ACC112 (cell line): Measurements from ENCODE around the gene CHRD.

Source experiments
- H2AFZ ChIP-seq: fragments of 200-600 bp; sonication (generic); one replicate; pipeline ENCODE4 v1.6.0; 2017; ENCODE audit warnings: antibody characterized with exemption, low read length; ENCODE audit not compliant: unreplicated experiment
- H3K27ac ChIP-seq: fragments of 200-600 bp; sonication (generic); 2 replicates; pipeline ENCODE4 v1.5.1; 2014; ENCODE audit warnings: low read depth, mild to moderate bottlenecking, antibody characterized with exemption, low read length, moderate library complexity
- H3K27me3 ChIP-seq: fragments of 200-600 bp; sonication (generic); 2 replicates; pipeline ENCODE4 v1.6.1; 2014; ENCODE audit warnings: mild to moderate bottlenecking, antibody characterized with exemption, low read length, moderate library complexity, mixed read lengths; ENCODE audit not compliant: insufficient read depth
- H3K36me3 ChIP-seq: fragments of 200-600 bp; sonication (generic); 2 replicates; pipeline ENCODE4 v1.6.1; 2016; ENCODE audit warnings: mild to moderate bottlenecking, antibody characterized with exemption, low read length, moderate library complexity, mixed read lengths; ENCODE audit not compliant: insufficient read depth
- H3K4me1 ChIP-seq: fragments of 200-600 bp; sonication (generic); one replicate; pipeline ENCODE4 v1.6.1; 2016; ENCODE audit warnings: low read length, mixed read lengths; ENCODE audit not compliant: insufficient read depth, unreplicated experiment, control insufficient read depth
- H3K4me3 ChIP-seq: fragments of 200-600 bp; sonication (generic); 2 replicates; pipeline ENCODE4 v1.5.1; 2014; ENCODE audit warnings: mild to moderate bottlenecking, low read depth, low read length
- H3K79me2 ChIP-seq: fragments of 200-600 bp; sonication (generic); one replicate; pipeline ENCODE4 v1.6.0; 2016; ENCODE audit warnings: low read length; ENCODE audit not compliant: control insufficient read depth, unreplicated experiment, insufficient read depth

Gene CHRD

GRCh38 chr3:184375747-184376461 is 4.0 kb upstream of the CHRD start:
- H3K4me3 ChIP-seq: no peak overlapping the region
- H3K36me3 ChIP-seq: no peaks in the 10 kb centered on the region
- H2AFZ ChIP-seq: no peak overlapping the region
- no peak overlapping the region for H3K27ac ChIP-seq
- peaks cover 46% of the 10 kb centered on the region for H3K27me3 ChIP-seq
- H3K4me1 ChIP-seq: peaks cover 11% of the 10 kb centered on the region
- H3K79me2 ChIP-seq: no peaks in the 10 kb centered on the region

GRCh38 chr3:184377374-184377773 is 2.5 kb upstream of the CHRD start:
- no peak overlapping the region for H3K4me3 ChIP-seq
- peaks cover 3% of the 10 kb centered on the region for H3K4me1 ChIP-seq
- no peaks in the 10 kb centered on the region for H3K79me2 ChIP-seq
- peaks cover 61% of the 10 kb centered on the region for H3K27me3 ChIP-seq
- no peak overlapping the region for H2AFZ ChIP-seq
- no peaks in the 10 kb centered on the region for H3K36me3 ChIP-seq
- H3K27ac ChIP-seq: no peak overlapping the region

GRCh38 chr3:184377882-184378445 is 1.9 kb upstream of the CHRD start, which contains the start of gene THPO:
Gene THPO (minus strand): TSS chr3:184378207. CDS start chr3:184376259, 1,948 bp downstream.
- H3K4me3 ChIP-seq: no peak within 1 kb of the TSS
- no peaks in the 10 kb centered on the region for H3K79me2 ChIP-seq
- peaks cover 3% of the 10 kb centered on the region for H3K4me1 ChIP-seq
- no peak within 1 kb of the TSS for H2AFZ ChIP-seq
- H3K36me3 ChIP-seq: no peaks in the 10 kb centered on the region
- no peak within 1 kb of the TSS for H3K27ac ChIP-seq
- H3K27me3 ChIP-seq: peaks cover 62% of the 10 kb centered on the region

- Histone ChIP-seq H3K4me3 (no peak overlapping the region), H2AFZ (no peak overlapping the region), H3K27me3 (peaks cover 62% of the 10 kb centered on the region), H3K4me1 (no peaks in the 10 kb centered on the region), H3K79me2 (no peaks in the 10 kb centered on the region), H3K36me3 (no peaks in the 10 kb centered on the region), H3K27ac (no peak overlapping the region)
Measured at GRCh38 chr3:184378651-184379357, 1.1 kb upstream of the CHRD start.

GRCh38 chr3:184380185-184380626 is 352 bp downstream of the CHRD start:
- no peaks in the 10 kb centered on the region for H3K36me3 ChIP-seq
- H3K4me3 ChIP-seq: peak overlapping the region; percentile 69; the same call in 1 of the 2 replicates
- peaks cover 60% of the 10 kb centered on the region for H3K27me3 ChIP-seq
- no peaks in the 10 kb centered on the region for H3K79me2 ChIP-seq
- no peak overlapping the region for H3K27ac ChIP-seq
- H3K4me1 ChIP-seq: no peaks in the 10 kb centered on the region
- no peak overlapping the region for H2AFZ ChIP-seq

- peak overlapping the region; percentile 69 for H3K4me3 ChIP-seq
- no peaks in the 10 kb centered on the region for H3K36me3 ChIP-seq
- no peaks in the 10 kb centered on the region for H3K79me2 ChIP-seq
- H3K27me3 ChIP-seq: peaks cover 54% of the 10 kb centered on the region
- H3K27ac ChIP-seq: no peak overlapping the region
- no peak overlapping the region for H2AFZ ChIP-seq
- no peaks in the 10 kb centered on the region for H3K4me1 ChIP-seq
Measured at GRCh38 chr3:184380627-184381260, 890 bp downstream of the CHRD start.

- no peaks in the 10 kb centered on the region for H3K79me2 ChIP-seq
- peaks cover 47% of the 10 kb centered on the region for H3K27me3 ChIP-seq
- no peak overlapping the region for H3K27ac ChIP-seq
- H3K4me1 ChIP-seq: no peaks in the 10 kb centered on the region
- no peak overlapping the region for H3K4me3 ChIP-seq
- H2AFZ ChIP-seq: no peak overlapping the region
- no peaks in the 10 kb centered on the region for H3K36me3 ChIP-seq
Measured at GRCh38 chr3:184381261-184382224, 1.7 kb downstream of the CHRD start.

- H2AFZ ChIP-seq: no peak overlapping the region
Measured at GRCh38 chr3:184382326-184383032, 2.6 kb downstream of the CHRD start.

GRCh38 chr3:184383033-184383740 is 3.3 kb downstream of the CHRD start:
- Histone ChIP-seq H3K4me3 (no peak overlapping the region), H3K27ac (no peak overlapping the region), H2AFZ (no peak overlapping the region), H3K79me2 (no peaks in the 10 kb centered on the region), H3K27me3 (peaks cover 35% of the 10 kb centered on the region), H3K36me3 (no peaks in the 10 kb centered on the region), H3K4me1 (no peaks in the 10 kb centered on the region)

More at GRCh38 chr3:184382326-184383032, 2.6 kb downstream of the CHRD start:
- peaks cover 42% of the 10 kb centered on the region for H3K27me3 ChIP-seq
- no peaks in the 10 kb centered on the region for H3K4me1 ChIP-seq
- H3K36me3 ChIP-seq: no peaks in the 10 kb centered on the region
- no peak overlapping the region for H3K27ac ChIP-seq
- no peaks in the 10 kb centered on the region for H3K79me2 ChIP-seq
- H3K4me3 ChIP-seq: no peak overlapping the region
